ENCODE data around the gene NLN.

The NLN gene

GRCh38 chr5:65800775-65801174, 78.8 kb downstream of the NLN start:
- H3K4me3 ChIP-seq (replicated peaks; ENCODE audit: insufficient read depth, low read length): no peak overlapping the region
- DNase-seq (ENCODE audit: low read depth in 1 of 2, low spot score in 1 of 2): no peak
- H3K27ac ChIP-seq (replicated peaks): no peak overlapping the region
- no peak for TF ChIP-seq CTCF (IDR thresholded peaks at IDR 0.05; ENCODE audit: insufficient read depth, low read length)
- TF ChIP-seq REST (IDR thresholded peaks at IDR 0.05; ENCODE audit: insufficient replicate concordance, low read depth): no peak
- no peak for TF ChIP-seq SPI1 (IDR thresholded peaks at IDR 0.05; ENCODE audit: borderline replicate concordance, low read depth)
- no peak for TF ChIP-seq GABPA (IDR thresholded peaks at IDR 0.05; ENCODE audit: low read depth)
- TF ChIP-seq POLR2AphosphoS5 (IDR thresholded peaks at IDR 0.05; ENCODE audit: low read depth): no peak
- H3K27me3 ChIP-seq (ENCODE audit: insufficient read depth, poor library complexity, severe bottlenecking): no peaks in the 10 kb centered on the region

- Histone ChIP-seq H3K27ac (replicated peaks) (no peak overlapping the region), H3K4me3 (replicated peaks; ENCODE audit: insufficient read depth, low read length) (no peak overlapping the region), H3K27me3 (ENCODE audit: insufficient read depth, poor library complexity, severe bottlenecking) (no peaks in the 10 kb centered on the region)
- TF ChIP-seq REST (IDR thresholded peaks at IDR 0.05; ENCODE audit: insufficient replicate concordance, low read depth): no peak
- TF ChIP-seq GABPA (IDR thresholded peaks at IDR 0.05; ENCODE audit: low read depth): no peak
- TF ChIP-seq POLR2AphosphoS5 (IDR thresholded peaks at IDR 0.05; ENCODE audit: low read depth): no peak
- no peak for TF ChIP-seq SPI1 (IDR thresholded peaks at IDR 0.05; ENCODE audit: borderline replicate concordance, low read depth)
- TF ChIP-seq CTCF (IDR thresholded peaks at IDR 0.05; ENCODE audit: insufficient read depth, low read length): no peak
- no peak for DNase-seq (ENCODE audit: low read depth in 1 of 2, low spot score in 1 of 2)
Measured at GRCh38 chr5:65801352-65801783, 79.4 kb downstream of the NLN start.

- Histone ChIP-seq H3K27me3 (ENCODE audit: insufficient read depth, poor library complexity, severe bottlenecking) (no peaks in the 10 kb centered on the region), H3K27ac (replicated peaks) (no peak overlapping the region), H3K4me3 (replicated peaks; ENCODE audit: insufficient read depth, low read length) (no peak overlapping the region)
- TF ChIP-seq REST (IDR thresholded peaks at IDR 0.05; ENCODE audit: insufficient replicate concordance, low read depth) (no peak), GABPA (IDR thresholded peaks at IDR 0.05; ENCODE audit: low read depth) (no peak), POLR2AphosphoS5 (IDR thresholded peaks at IDR 0.05; ENCODE audit: low read depth) (no peak)
- no peak for DNase-seq (ENCODE audit: low read depth in 1 of 2, low spot score in 1 of 2)
Measured at GRCh38 chr5:65802080-65802479, 80.1 kb downstream of the NLN start.

All from HL-60 (cell line).